RWPE1 (cell line): Measurements from ENCODE around the gene FSIP1.
"Not testable (repeated sequence)": the region's sequence is repeated elsewhere in the genome, so short reads cannot be mapped to it uniquely, and the experiment has no call there.

Experiments used
- CTCF ChIA-PET: fragments of 350-600 bp; sonication (Branson Sonifier 250); formaldehyde crosslinking; extraction: SDS; loops from one replicate; lab custom pipeline; 2021; lab: Yijun Ruan, JAX
- POLR2A ChIA-PET: fragments of 400-600 bp; formaldehyde crosslinking; extraction: SDS; loops from one replicate; lab custom pipeline; 2020; ENCODE audit warnings: antibody characterized with exemption; ENCODE audit not compliant: low non-redundant PET; lab: Yijun Ruan, JAX
- DNase-seq: peaks from one replicate; pipeline ENCODE4 v3.0.0; 2012; ENCODE audit warnings: low spot score
- H3K27ac ChIP-seq: fragments of 450-650 bp; 2 replicates; pipeline ENCODE4 v1.5.1; 2017
- CTCF ChIP-seq: fragments of 450-650 bp; conservative IDR thresholded peaks from 2 replicates; pipeline ENCODE4 v1.5.1; 2017; ENCODE audit warnings: low read depth, mild to moderate bottlenecking

The FSIP1 gene

DNA sequence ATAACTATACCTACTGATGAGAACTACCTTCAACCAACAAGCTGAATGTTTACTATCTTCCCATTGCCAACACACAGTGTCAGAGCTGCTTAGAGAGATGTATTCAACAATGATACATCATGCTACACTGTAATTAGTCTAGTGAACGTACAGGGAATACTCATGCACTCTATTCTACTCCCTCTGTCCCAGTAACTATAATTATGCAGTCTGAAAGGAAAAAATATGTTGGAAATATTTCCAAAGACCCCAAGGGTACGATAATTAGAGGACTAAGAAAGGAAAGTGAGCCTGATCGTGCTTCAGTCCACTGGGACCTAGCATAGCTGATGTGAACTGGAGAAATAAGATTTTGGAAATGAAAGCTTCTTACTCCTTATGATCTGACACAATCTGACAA lies 36.9 kb upstream of the FSIP1 start:
- CTCF ChIA-PET, result interaction anchor here (0.5 kb wide), 1 partner anchor 155 kb away, joined by 3 read pairs; no protein-coding TSS in a partner anchor
- H3K27ac ChIP-seq, result no peak overlapping the region
- POLR2A ChIA-PET, result no interaction called here
- DNase-seq, result no peak
- no peak for TF ChIP-seq CTCF

- TF ChIP-seq CTCF, result no peak
- ChIA-PET POLR2A (no interaction called here), CTCF (no interaction called here)
- no peak overlapping the region for H3K27ac ChIP-seq
- DNase-seq, result no peak
Observed at GRCh38 chr15:39817892-39818291, 35.3 kb upstream of the FSIP1 start.

DNA sequence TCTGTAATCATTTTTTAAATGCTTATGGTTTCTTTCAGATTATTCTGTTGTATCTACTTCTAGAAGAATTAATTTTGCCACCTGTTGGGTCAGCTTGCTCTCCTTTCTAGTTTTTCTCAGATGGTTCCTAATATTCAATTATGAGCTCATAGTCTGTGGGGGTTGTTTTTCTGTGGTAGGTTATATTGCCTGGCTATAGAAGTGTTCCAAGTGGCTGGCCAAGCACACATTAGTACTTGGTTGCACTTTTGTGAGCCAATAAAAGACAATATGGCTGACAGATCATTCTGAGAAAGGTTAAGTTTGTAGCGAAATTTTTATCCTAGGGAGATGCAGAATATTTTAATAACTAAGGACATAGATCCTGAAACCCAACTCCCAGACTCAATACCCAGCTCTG lies 31.8 kb upstream of the FSIP1 start:
- ChIA-PET POLR2A (no interaction called here), CTCF (no interaction called here)
- DNase-seq, result no peak
- no peak overlapping the region for H3K27ac ChIP-seq
- no peak for TF ChIP-seq CTCF

DNA sequence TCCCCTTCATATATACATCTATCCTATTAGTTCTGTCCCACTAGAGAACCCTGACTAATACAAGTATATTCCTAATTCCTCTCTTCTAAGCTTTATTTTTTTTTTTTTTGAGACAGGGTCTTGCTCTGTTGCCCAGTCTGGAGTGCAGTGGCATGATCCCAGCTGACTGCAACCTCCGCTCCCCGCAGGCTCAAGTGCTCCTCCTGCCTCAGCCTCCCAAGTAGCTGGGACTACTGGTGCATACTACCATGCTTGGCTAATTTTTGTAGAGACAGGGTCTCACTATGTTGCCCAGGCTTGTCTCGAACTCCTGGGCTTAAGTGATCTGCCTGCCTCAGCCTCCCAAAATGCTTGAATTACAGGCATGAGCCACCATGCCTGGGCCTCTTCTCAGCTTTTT lies 30.0 kb upstream of the FSIP1 start:
- H3K27ac ChIP-seq, POLR2A ChIA-PET, DNase-seq: not testable (repeated sequence)
- CTCF ChIA-PET, result interaction anchor here (1.2 kb wide), 1 partner anchor 24 kb away, joined by 3 read pairs; no protein-coding TSS in a partner anchor

GRCh38 chr15:39808909-39809308 lies 26.3 kb upstream of the FSIP1 start:
- ChIA-PET CTCF (no interaction called here), POLR2A (no interaction called here)
- no peak for DNase-seq
- no peak overlapping the region for H3K27ac ChIP-seq
- TF ChIP-seq CTCF, result no peak

GRCh38 chr15:39807791-39808190 lies 25.1 kb upstream of the FSIP1 start:
- ChIA-PET CTCF (interaction anchor here (0.6 kb wide), 1 partner anchor 18 kb away, joined by 4 read pairs; no protein-coding TSS in a partner anchor), POLR2A (interaction anchor here (0.5 kb wide), 1 partner anchor 16 kb away, joined by 3 read pairs; no protein-coding TSS in a partner anchor)
- TF ChIP-seq CTCF, result no peak
- no peak for DNase-seq
- no peak overlapping the region for H3K27ac ChIP-seq

DNA sequence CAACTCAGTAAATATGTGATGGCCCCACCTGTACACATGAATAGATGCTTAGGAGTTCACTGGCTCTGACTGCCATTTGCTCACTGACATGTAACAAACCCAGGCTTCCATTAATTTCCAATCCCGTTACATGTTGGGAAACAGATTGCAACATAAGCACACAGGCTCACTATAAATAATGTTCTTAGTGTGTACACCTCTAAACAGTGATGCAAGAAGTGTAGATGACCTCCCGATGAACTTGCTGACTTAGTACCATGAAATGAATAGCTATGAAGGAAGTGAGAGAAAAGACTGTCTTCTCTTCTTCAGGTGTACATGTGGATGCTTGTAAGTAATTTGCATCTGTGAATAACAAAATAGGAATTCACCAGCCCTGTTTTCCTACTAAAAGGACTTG lies 21.4 kb upstream of the FSIP1 start:
- CTCF ChIA-PET, result interaction anchor here (0.6 kb wide), 2 partner anchors 71 to 179 kb away, joined by 3 to 6 read pairs; no protein-coding TSS in a partner anchor
- no peak overlapping the region for H3K27ac ChIP-seq
- no peak for TF ChIP-seq CTCF
- POLR2A ChIA-PET, result no interaction called here
- DNase-seq, result peak; percentile 80
